SK-N-DZ (cell line): ENCODE data around the gene STBD1.
"Not testable (repeated sequence)": the region's sequence is repeated elsewhere in the genome, so short reads cannot be mapped to it uniquely, and the experiment has no call there.

Experiments used
- DNase-seq: peaks from one replicate; pipeline ENCODE4 v3.0.0-alpha.2; 2015; ENCODE audit warnings: low spot score
- small RNA-seq, 2 experiments: library from RNA; depleted of rRNA; stranded (forward); fragments of <200 nt; gene quantifications; one replicate each; pipeline ENCODE3, GENCODE V24; 2014

The STBD1 gene

DNA sequence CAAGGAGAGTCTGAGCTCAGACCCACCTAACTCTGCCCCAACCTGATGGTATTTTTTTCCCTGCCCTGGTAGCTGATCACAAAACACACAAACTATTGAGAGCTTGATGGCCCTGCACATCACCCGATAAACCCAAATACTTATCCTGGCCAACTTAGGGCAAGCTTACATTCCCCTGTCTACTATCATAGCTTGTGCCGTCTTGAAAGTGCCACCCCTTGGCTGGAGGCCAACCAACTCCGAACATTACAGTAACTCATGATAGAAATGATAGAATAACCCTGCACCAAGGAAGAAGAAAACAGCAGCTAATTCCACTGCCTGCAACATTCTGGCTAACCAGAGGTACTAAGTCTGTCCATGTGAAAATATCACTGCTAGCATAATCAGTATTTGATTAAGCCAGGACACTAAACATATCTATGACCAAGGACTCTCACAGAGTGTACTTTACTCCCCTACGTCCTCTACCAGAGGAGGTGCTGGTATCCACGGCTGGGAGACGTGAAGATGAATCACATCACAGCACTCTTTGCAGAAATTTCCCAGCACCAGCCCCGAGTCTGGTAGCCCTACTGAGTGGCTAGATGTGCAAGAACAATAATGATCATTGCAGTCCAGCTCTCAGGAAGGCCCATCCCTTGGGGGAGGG lies 8.9 kb downstream of the STBD1 start:
- no peak for DNase-seq

DNA sequence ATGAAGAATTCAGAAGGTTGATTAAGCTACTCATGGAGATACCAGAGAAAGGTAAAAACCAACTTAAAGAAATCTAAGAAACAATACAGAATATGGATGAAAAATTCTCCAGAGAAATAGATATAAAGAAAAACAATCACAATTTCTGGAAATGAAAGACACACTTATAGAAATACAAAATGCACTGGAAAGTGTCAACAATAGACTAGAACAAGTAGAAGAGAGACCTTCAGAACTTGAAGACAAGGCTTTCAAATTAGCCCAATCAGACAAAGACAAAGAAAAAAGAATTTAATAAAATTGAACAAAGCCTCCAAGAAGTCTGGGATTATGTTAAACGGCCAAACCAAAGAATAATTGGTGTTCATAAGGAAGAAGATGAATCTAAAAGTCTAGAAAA lies 9.6 kb downstream of the STBD1 start:
- no peak for DNase-seq

DNA sequence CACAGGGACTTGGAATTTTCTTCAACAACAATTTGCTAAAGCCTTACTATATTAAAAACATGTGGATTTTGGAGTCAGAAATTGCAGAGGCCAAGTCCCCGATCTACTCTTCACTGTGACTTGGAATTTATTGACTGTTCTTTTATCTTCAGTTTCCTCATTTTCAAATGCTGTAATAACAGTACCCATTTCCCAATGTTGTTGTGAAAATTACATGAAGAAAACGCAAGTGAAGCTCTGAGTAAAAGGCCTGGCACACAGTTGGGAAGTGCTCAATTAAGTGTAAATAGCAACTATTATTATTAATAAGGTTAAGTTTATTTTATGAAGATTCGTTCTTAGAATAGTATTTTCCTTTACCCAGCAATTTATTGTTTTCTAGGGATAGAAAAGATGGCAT lies 15.7 kb downstream of the STBD1 start:
- no peak for DNase-seq

DNA sequence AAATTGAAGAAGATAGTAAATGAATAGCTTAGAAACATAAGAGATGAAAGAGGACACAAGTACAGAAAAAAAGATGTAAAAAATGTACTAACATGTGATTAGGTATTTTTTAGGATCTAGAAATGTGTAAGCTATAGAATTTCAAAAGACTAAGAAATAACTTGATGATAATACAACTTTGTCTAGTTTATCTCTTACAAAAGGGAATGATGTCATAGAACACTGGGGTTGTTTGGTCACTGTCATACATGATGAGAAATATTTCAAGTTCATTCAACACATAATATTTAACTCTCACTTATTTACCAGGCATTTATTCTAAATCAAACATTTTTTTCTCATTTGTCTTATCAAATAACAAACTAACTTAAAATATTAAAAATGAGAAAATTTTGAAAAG lies 18.5 kb downstream of the STBD1 start:
- no peak for DNase-seq

DNA sequence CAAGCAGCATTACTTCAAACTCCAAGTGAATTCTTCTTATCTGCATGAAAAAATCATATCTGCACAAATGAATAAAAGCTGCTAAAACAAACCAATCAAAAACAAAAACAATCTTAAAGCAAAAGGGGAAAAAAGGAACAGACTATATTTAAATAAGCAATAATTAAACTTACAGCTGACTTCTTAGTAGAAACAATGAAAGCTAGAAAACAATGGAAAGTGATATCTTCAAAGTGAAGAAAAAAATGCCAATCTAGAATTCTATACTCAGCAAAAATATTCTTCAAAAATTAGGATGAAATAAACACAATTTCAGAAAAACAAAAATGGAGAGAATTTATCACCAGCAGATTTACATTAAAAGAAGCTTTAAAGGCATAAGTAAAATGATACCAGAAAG lies 20.0 kb downstream of the STBD1 start:
- no peak for DNase-seq

DNA sequence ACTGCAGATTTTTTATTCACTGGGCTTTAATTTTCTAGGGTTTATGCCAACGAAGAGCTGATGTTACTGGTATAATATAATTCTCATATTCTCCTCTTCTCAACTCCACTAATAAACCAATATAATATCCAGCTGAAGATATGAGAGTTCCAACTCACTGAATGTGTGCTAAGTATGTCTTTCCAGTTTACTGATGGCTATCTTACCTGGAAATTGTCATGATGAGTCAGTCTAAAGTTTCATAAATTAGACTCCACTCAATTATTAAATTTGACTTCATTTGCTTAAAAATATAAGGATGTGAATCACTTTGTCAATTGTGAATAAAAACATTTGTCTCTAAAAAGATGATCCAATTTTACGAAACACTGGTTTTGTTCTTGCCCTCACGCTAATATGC lies 28.4 kb downstream of the STBD1 start:
- DNase-seq, result no peak

DNA sequence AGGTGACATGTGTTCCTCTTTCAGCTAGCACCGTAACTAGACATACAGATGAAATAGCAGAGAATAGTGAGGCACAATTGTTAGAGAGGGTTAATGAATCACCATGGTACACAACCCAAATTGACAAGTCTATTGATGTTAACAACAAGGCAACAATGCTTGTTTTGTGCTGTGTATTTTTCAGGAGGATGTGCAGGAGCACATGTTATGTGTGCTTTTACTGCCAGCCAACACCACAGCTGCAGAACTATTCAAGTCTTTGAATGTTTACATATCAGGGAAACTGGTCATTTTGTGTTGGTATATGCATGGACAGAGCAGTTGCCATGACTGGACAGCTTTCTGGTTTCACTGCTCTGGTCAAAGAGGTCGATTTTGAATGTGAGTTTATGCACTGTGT lies 32.8 kb downstream of the STBD1 start:
- no peak for DNase-seq

DNA sequence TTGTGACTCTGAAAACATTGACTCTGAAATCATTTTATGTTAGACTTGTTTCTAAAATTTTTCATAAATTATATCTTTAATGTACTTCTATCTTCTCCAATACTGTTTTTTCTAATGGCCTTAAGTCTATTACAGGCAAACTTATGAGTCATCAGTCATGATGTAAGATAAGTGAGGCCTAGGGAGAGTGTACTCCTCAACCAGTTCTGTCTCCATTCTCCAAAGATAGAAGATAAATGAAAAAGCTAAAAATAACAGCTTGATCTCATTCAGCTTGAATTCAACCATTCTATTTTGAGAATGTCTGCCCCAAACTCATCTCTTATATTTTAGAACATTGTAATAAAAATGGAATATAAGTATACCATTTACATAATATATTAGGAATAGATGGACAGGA lies 34.5 kb downstream of the STBD1 start:
- no peak for DNase-seq

DNA sequence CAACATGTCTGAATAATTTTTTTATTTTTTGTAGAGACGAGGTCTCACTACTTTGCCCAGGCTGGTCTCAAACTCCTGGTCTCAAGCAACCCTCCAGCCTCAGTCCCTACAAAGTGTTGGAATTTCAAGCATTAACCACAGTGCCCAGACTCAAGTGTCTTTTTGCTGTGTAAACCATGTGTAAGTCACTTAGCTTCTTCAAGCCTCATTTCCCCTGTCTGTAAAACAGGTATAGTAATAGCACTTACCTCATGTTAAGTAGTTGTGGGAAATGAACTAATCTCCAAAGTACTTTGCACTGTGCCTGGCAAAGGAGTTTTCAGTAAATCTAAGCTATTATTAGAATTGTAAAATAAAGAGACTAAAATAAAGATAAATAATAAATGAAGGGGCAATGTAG lies 35.7 kb downstream of the STBD1 start:
- DNase-seq, result no peak

DNA sequence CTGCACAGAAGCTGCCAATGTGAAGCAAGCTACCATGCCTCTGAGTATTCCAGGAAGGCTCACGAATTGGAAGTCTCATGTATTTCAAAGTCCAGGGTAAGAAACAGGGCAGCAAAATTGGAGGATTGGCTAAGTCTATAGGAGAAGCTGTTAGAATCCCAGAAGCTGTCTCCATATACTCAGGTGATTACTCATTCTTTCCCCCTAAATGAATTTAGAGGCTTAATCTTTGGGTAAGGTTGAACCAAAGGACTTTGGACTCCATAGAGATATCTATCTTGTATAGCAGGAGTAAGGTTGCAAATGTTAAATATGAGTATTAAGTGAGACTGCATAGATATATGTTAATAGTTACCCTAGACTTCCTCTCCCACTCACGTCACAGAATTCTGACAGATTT lies 36.3 kb downstream of the STBD1 start:
- DNase-seq, result no peak

DNA sequence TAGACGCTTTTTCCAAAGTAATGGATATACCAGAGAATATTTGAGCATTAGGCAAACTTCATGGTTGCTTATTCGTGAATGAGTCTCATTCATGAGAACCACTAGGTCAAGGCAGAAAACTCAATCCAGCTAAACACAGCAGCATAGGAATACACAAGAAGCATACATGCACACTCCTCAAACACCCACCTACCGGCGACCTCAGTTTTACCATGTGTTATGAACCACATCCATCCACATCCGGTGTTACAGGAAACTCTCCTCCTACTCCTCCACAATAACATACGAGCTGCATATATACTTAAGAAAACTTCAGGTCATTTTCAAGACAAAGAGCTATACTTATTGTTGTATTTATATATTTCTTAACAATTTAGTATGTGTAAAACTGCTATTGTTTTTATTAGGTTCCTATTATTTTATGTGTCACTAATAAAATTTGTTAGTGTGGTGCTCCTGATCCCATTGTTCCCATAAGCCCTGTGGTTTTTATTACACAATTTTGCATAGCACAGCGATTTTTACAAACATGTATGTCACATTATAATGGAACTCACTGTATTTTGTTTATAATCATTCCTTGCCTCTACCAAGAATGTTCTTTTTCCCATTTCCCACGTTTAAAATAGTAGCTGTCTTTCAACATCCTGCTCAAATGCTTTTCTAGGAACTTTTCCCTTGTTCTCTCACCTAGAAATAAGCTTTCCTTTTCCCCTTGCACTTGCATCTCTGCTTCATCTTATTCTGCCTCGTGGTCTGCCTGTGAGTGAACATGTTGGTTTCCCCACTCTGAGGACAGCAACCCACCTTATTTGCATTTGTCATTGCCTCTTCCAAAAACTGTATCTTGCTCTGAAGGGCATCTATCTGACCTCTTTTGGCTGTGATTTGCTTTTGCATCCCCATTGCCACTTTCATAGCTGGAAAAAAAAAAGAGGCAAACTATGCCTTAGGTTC lies 48.3 kb downstream of the STBD1 start:
- DNase-seq, result no peak

DNA sequence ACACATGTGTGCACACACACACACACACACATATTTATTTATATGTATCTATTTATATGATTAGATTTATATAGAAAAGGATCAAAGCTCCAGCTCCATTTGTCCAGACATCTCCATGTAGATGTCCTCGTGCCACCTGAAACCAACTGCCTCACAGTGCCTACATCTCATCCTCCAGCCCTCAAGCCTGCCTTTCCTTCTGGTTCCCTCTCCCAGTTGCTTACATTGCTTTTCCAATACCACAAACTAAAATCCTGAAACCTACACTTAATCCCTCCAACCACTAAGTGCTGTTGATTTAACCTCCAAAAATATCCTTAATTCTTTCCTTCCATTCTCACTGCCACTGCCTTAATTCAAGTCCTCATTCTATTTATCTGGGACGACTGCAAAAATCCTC lies 51.4 kb downstream of the STBD1 start:
- DNase-seq, result no peak

DNA sequence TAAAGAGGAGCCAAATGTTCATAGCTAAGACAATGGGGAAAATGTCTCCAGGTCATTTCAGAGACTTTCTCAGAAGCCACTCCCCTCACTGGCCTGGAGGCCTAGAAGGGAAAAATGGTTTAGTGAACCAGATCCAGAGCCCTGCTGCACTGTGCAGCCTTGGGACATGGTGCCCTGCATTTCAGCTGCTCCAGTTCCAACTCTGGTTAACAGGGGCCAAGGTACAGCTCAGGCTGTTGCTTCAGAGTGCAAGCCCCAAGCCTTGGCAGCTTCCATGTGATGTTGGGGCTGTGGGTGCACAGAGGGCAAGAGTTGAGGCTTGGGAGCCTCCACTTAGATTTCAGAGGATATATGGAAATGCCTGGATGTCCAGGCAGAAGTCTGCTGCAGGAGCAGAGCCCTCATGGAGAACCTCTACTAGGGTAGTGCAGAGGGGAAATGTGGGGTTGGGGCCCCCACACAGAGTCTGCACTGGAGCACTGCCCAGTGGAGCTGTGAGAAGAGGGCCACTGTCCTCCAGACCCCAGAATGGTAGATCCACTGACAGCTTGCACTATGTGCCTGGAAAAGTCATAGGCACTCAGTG lies 53.4 kb downstream of the STBD1 start:
- not testable (repeated sequence) for DNase-seq

Small RNA genes lying within 50 kb of the gene (small RNA-seq; reads per million reads assigned to genes)
- 0 reads per million in 2 experiments for gene RNU6-1000P
